Measurements from ENCODE around the gene PRPS1. TPM values are rescaled to one million over a fixed set of nuclear protein-coding genes. Genes with fewer than 3 reads are reported as not detected.
"Not testable (repeated sequence)": the region's sequence is repeated elsewhere in the genome, so short reads cannot be mapped to it uniquely, and the experiment has no call there.

Gene PRPS1
- polyA plus RNA-seq, 1 donor, result 27.5 TPM

- H3K27ac ChIP-seq (ENCODE audit: low read length), result no peak overlapping the region
- DNase-seq, result no peak
- no peak overlapping the region for H3K4me3 ChIP-seq (ENCODE audit: low read length)
- no CpG with 5 or more reads among the region's 4 CpGs for WGBS (ENCODE audit: insufficient coverage, low lambda C conversion rate)
- H3K9me3 ChIP-seq (ENCODE audit: control insufficient read depth, low read depth, low read length), result no peaks in the 10 kb centered on the region
- no peaks in the 10 kb centered on the region for H3K27me3 ChIP-seq (ENCODE audit: control insufficient read depth, insufficient read depth, low read length)
- H3K4me1 ChIP-seq (ENCODE audit: control insufficient read depth, insufficient read depth, low read length), result peaks cover 5% of the 10 kb centered on the region
- H3K36me3 ChIP-seq (ENCODE audit: control insufficient read depth, insufficient read depth, low read length), result no peaks in the 10 kb centered on the region
Observed at GRCh38 chrX:107659286-107659685, 31.0 kb downstream of the PRPS1 start.

GRCh38 chrX:107659768-107660167 is 31.5 kb downstream of the PRPS1 start:
- Histone ChIP-seq H3K4me1 (ENCODE audit: control insufficient read depth, insufficient read depth, low read length) (peaks cover 3% of the 10 kb centered on the region), H3K27me3 (ENCODE audit: control insufficient read depth, insufficient read depth, low read length) (no peaks in the 10 kb centered on the region), H3K27ac (ENCODE audit: low read length) (no peak overlapping the region), H3K36me3 (ENCODE audit: control insufficient read depth, insufficient read depth, low read length) (no peaks in the 10 kb centered on the region), H3K9me3 (ENCODE audit: control insufficient read depth, low read depth, low read length) (no peaks in the 10 kb centered on the region), H3K4me3 (ENCODE audit: low read length) (no peak overlapping the region)
- no CpG with 5 or more reads among the region's 1 CpG for WGBS (ENCODE audit: insufficient coverage, low lambda C conversion rate)
- DNase-seq, result peak in 1 of 2 donors; percentile 24

- no CpG with 5 or more reads among the region's 3 CpGs for WGBS (ENCODE audit: insufficient coverage, low lambda C conversion rate)
- H3K36me3 ChIP-seq (ENCODE audit: control insufficient read depth, insufficient read depth, low read length), result no peaks in the 10 kb centered on the region
- no peak overlapping the region for H3K27ac ChIP-seq (ENCODE audit: low read length)
- no peaks in the 10 kb centered on the region for H3K9me3 ChIP-seq (ENCODE audit: control insufficient read depth, low read depth, low read length)
- no peaks in the 10 kb centered on the region for H3K27me3 ChIP-seq (ENCODE audit: control insufficient read depth, insufficient read depth, low read length)
- no peak overlapping the region for H3K4me3 ChIP-seq (ENCODE audit: low read length)
- H3K4me1 ChIP-seq (ENCODE audit: control insufficient read depth, insufficient read depth, low read length), result no peaks in the 10 kb centered on the region
- no peak for DNase-seq
Observed at GRCh38 chrX:107662145-107662544, 33.8 kb downstream of the PRPS1 start.

GRCh38 chrX:107662824-107663223 is 34.5 kb downstream of the PRPS1 start:
- no CpG with 5 or more reads among the region's 5 CpGs for WGBS (ENCODE audit: insufficient coverage, low lambda C conversion rate)
- Histone ChIP-seq H3K9me3 (ENCODE audit: control insufficient read depth, low read depth, low read length) (no peaks in the 10 kb centered on the region), H3K27ac (ENCODE audit: low read length) (no peak overlapping the region), H3K27me3 (ENCODE audit: control insufficient read depth, insufficient read depth, low read length) (no peaks in the 10 kb centered on the region), H3K36me3 (ENCODE audit: control insufficient read depth, insufficient read depth, low read length) (no peaks in the 10 kb centered on the region), H3K4me3 (ENCODE audit: low read length) (no peak overlapping the region), H3K4me1 (ENCODE audit: control insufficient read depth, insufficient read depth, low read length) (no peaks in the 10 kb centered on the region)
- DNase-seq, result no peak

- H3K4me1 ChIP-seq (ENCODE audit: control insufficient read depth, insufficient read depth, low read length), result peaks cover 5% of the 10 kb centered on the region
- no peaks in the 10 kb centered on the region for H3K36me3 ChIP-seq (ENCODE audit: control insufficient read depth, insufficient read depth, low read length)
- WGBS (ENCODE audit: insufficient coverage, low lambda C conversion rate), result no CpG with 5 or more reads among the region's 1 CpG
- H3K27ac ChIP-seq (ENCODE audit: low read length), result no peak overlapping the region
- H3K27me3 ChIP-seq (ENCODE audit: control insufficient read depth, insufficient read depth, low read length), result no peaks in the 10 kb centered on the region
- H3K9me3 ChIP-seq (ENCODE audit: control insufficient read depth, low read depth, low read length), result no peaks in the 10 kb centered on the region
- H3K4me3 ChIP-seq (ENCODE audit: low read length), result no peak overlapping the region
- no peak for DNase-seq
Observed at GRCh38 chrX:107666931-107667330, 38.6 kb downstream of the PRPS1 start.

- Histone ChIP-seq H3K36me3 (ENCODE audit: control insufficient read depth, insufficient read depth, low read length) (no peaks in the 10 kb centered on the region), H3K9me3 (ENCODE audit: control insufficient read depth, low read depth, low read length) (no peaks in the 10 kb centered on the region), H3K27ac (ENCODE audit: low read length) (no peak overlapping the region), H3K27me3 (ENCODE audit: control insufficient read depth, insufficient read depth, low read length) (no peaks in the 10 kb centered on the region), H3K4me1 (ENCODE audit: control insufficient read depth, insufficient read depth, low read length) (peaks cover 5% of the 10 kb centered on the region), H3K4me3 (ENCODE audit: low read length) (no peak overlapping the region)
- DNase-seq, result no peak
- WGBS (ENCODE audit: insufficient coverage, low lambda C conversion rate), result no CpG with 5 or more reads among the region's 1 CpG
Observed at GRCh38 chrX:107667426-107667825, 39.1 kb downstream of the PRPS1 start.

- DNase-seq, result peak in 1 of 2 donors; percentile 34
- WGBS (ENCODE audit: insufficient coverage, low lambda C conversion rate), result 50% methylated on average over 1 of the region's 5 CpGs
- H3K9me3 ChIP-seq (ENCODE audit: control insufficient read depth, low read depth, low read length); H3K27ac ChIP-seq (ENCODE audit: low read length); H3K4me3 ChIP-seq (ENCODE audit: low read length); H3K27me3 ChIP-seq (ENCODE audit: control insufficient read depth, insufficient read depth, low read length); H3K36me3 ChIP-seq (ENCODE audit: control insufficient read depth, insufficient read depth, low read length): not testable (repeated sequence)
- H3K4me1 ChIP-seq (ENCODE audit: control insufficient read depth, insufficient read depth, low read length), result peaks cover 12% of the 10 kb centered on the region
Observed at GRCh38 chrX:107668710-107669109, 40.4 kb downstream of the PRPS1 start.

GRCh38 chrX:107669261-107669660 is 41.0 kb downstream of the PRPS1 start:
- no peaks in the 10 kb centered on the region for H3K36me3 ChIP-seq (ENCODE audit: control insufficient read depth, insufficient read depth, low read length)
- no peaks in the 10 kb centered on the region for H3K27me3 ChIP-seq (ENCODE audit: control insufficient read depth, insufficient read depth, low read length)
- WGBS (ENCODE audit: insufficient coverage, low lambda C conversion rate), result no CpG with 5 or more reads among the region's 4 CpGs
- H3K27ac ChIP-seq (ENCODE audit: low read length), result no peak overlapping the region
- H3K4me1 ChIP-seq (ENCODE audit: control insufficient read depth, insufficient read depth, low read length), result peaks cover 17% of the 10 kb centered on the region
- H3K4me3 ChIP-seq (ENCODE audit: low read length), result no peak overlapping the region
- H3K9me3 ChIP-seq (ENCODE audit: control insufficient read depth, low read depth, low read length), result no peaks in the 10 kb centered on the region
- DNase-seq, result no peak

GRCh38 chrX:107669885-107670628 is 41.7 kb downstream of the PRPS1 start:
- Histone ChIP-seq H3K4me1 (ENCODE audit: control insufficient read depth, insufficient read depth, low read length) (peaks cover 25% of the 10 kb centered on the region), H3K27ac (ENCODE audit: low read length) (no peak overlapping the region), H3K9me3 (ENCODE audit: control insufficient read depth, low read depth, low read length) (no peaks in the 10 kb centered on the region), H3K36me3 (ENCODE audit: control insufficient read depth, insufficient read depth, low read length) (no peaks in the 10 kb centered on the region), H3K4me3 (ENCODE audit: low read length) (no peak overlapping the region), H3K27me3 (ENCODE audit: control insufficient read depth, insufficient read depth, low read length) (no peaks in the 10 kb centered on the region)
- DNase-seq, result peak in 1 of 2 donors; percentile 13
- no CpG with 5 or more reads among the region's 5 CpGs for WGBS (ENCODE audit: insufficient coverage, low lambda C conversion rate)

GRCh38 chrX:107671256-107671655 is 42.9 kb downstream of the PRPS1 start:
- DNase-seq; H3K36me3 ChIP-seq (ENCODE audit: control insufficient read depth, insufficient read depth, low read length); H3K27me3 ChIP-seq (ENCODE audit: control insufficient read depth, insufficient read depth, low read length); H3K4me3 ChIP-seq (ENCODE audit: low read length); H3K27ac ChIP-seq (ENCODE audit: low read length); H3K9me3 ChIP-seq (ENCODE audit: control insufficient read depth, low read depth, low read length): not testable (repeated sequence)
- peaks cover 32% of the 10 kb centered on the region for H3K4me1 ChIP-seq (ENCODE audit: control insufficient read depth, insufficient read depth, low read length)
- WGBS (ENCODE audit: insufficient coverage, low lambda C conversion rate), result no CpG with 5 or more reads among the region's 9 CpGs

GRCh38 chrX:107672955-107673378 is 44.7 kb downstream of the PRPS1 start:
- Histone ChIP-seq H3K4me1 (ENCODE audit: control insufficient read depth, insufficient read depth, low read length) (peaks cover 39% of the 10 kb centered on the region), H3K9me3 (ENCODE audit: control insufficient read depth, low read depth, low read length) (no peaks in the 10 kb centered on the region), H3K36me3 (ENCODE audit: control insufficient read depth, insufficient read depth, low read length) (no peaks in the 10 kb centered on the region), H3K27ac (ENCODE audit: low read length) (peak overlapping the region; percentile 68), H3K27me3 (ENCODE audit: control insufficient read depth, insufficient read depth, low read length) (no peaks in the 10 kb centered on the region), H3K4me3 (ENCODE audit: low read length) (no peak overlapping the region)
- WGBS (ENCODE audit: insufficient coverage, low lambda C conversion rate), result no CpG with 5 or more reads among the region's 9 CpGs
- DNase-seq, result peak; percentile 79 to 83
